GM13977 (cell line): ENCODE data around the gene DCTN4.
"Not testable (repeated sequence)": the region's sequence is repeated elsewhere in the genome, so short reads cannot be mapped to it uniquely, and the experiment has no call there.

Experiments used
- DNase-seq: peaks from one replicate; pipeline ENCODE4 v3.0.0; 2012; ENCODE audit warnings: low spot score
- in situ Hi-C: fragments of 300-500 bp; cut with MboI; formaldehyde crosslinking; loops from one replicate; pipeline ENCODE4 v1.12.0; 2022; ENCODE audit warnings: low sequenced_read_pairs, low pct_unique_long_range_greater_than_20kb, mixed read lengths, inconsistent platforms; ENCODE audit not compliant: unreplicated experiment
- TF ChIP-seq, protein P1 (sequence below): IDR thresholded peaks from 2 replicates; pipeline ENCODE4 v1.5.1; 2012; ENCODE audit warnings: mild to moderate bottlenecking, control low read depth; ENCODE audit not compliant: insufficient read depth; ENCODE audit errors: extremely low read depth, missing control alignments

The DCTN4 gene

DNA sequence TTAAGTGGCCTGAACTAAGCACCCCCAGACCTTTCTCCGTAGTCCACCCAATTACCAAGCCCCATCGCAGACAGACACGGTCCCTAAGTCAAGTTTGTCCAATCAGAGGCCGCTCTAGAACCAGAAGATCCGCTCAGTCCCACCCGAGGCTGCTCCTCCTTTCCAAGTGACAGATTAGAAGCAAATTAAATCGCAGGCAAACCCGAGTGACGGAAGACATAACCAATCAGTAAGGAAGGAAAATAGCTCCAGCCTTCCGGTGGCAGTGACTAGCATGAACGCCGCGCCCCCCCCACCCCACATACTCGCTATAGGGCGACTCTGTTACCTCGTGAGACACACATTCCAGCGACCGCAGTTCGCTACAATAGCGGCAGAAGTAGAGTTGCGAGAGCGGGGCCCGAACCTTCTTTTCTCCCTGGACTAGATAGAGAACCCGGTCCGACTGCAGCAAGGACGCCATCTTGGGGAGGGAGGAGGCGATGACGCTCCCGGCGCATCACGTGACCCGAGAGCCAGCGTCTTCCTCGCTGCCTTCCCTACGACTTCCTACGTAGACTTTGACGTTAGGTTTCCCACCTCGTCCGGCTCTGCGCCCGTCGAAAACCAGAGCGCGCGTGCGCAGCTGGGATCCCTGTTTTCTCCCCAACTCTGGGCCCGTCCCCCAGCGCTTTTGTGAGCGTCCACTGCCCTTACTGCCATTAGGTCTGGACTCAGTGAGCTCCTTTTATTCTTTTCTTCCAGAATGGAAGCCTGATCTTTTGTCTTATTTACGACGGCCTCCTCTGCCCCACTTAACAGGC is at the start of gene DCTN4:
Gene DCTN4 (minus strand): TSS at position 487 of the 803 bp plus-strand sequence. CDS start 24 bp downstream, at position 463.
- TF ChIP-seq, protein P1, sequence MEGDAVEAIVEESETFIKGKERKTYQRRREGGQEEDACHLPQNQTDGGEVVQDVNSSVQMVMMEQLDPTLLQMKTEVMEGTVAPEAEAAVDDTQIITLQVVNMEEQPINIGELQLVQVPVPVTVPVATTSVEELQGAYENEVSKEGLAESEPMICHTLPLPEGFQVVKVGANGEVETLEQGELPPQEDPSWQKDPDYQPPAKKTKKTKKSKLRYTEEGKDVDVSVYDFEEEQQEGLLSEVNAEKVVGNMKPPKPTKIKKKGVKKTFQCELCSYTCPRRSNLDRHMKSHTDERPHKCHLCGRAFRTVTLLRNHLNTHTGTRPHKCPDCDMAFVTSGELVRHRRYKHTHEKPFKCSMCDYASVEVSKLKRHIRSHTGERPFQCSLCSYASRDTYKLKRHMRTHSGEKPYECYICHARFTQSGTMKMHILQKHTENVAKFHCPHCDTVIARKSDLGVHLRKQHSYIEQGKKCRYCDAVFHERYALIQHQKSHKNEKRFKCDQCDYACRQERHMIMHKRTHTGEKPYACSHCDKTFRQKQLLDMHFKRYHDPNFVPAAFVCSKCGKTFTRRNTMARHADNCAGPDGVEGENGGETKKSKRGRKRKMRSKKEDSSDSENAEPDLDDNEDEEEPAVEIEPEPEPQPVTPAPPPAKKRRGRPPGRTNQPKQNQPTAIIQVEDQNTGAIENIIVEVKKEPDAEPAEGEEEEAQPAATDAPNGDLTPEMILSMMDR = no peak
- peak; percentile 87 for DNase-seq
- in situ Hi-C loops = no loop called here

DNA sequence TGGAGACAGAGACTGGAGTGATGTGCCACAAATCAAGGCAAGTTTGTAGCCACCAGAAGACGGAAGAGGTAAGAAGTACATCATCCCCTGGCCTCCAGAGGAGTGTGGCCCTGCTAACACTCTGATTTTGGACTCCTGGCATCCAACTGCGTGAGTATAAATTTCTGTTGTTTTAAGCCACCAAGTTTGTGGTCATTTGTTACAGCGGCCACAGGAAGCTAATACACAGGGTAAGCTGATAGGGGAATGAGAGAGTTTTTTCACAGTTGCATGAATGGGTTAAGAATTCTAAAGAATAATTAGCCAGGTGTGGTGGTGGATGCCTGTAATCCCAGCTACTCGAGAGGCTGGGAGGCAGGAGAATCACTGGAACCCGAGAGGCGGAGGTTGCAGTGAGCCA is 45.6 kb upstream of the DCTN4 start:
- TF ChIP-seq, protein P1 = no peak
- no peak for DNase-seq
- in situ Hi-C loops = loop anchor here (25.0 kb wide), 1 partner anchor 242 kb away; no protein-coding TSS in a partner anchor

DNA sequence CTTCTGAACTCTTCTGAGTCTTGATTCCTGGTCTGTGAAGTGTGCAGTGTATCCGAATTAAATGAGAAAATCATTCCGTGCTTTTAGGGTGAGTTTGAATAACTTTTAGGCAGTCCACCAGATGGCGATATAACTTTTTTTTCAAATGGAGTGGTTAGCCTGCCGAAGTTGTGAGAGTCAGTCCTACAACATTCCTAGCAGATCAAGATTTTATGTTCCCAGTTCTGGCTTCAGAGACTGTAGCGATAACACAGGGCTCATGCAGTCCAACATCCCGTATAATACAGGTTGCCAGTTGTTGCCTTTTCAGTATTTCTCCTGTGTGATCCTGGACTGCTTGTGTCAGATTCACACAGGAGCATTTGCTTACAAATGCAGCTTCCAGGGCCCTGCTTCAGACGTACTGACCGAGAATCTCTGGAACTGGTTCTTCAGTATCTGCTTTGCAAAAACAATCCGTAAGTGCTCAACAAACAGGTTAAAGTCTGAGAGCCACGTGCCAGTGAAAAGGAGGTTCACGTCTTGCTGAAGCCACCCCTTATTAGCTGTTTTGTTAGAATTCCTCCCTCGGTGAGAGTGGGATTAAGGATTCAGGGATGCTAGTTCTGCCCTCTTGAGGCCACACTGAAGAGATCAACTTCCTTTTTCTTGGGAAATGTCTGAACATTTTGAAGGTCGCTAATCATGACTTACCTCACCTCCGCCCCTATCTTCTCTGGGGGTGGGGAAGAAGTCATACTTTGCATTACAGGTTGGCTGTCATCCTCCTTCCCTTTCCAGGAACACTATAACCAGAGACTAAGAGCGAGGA is 42.5 kb upstream of the DCTN4 start:
- in situ Hi-C loops = loop anchor here (25.0 kb wide), 1 partner anchor 239 kb away; no protein-coding TSS in a partner anchor

DNA sequence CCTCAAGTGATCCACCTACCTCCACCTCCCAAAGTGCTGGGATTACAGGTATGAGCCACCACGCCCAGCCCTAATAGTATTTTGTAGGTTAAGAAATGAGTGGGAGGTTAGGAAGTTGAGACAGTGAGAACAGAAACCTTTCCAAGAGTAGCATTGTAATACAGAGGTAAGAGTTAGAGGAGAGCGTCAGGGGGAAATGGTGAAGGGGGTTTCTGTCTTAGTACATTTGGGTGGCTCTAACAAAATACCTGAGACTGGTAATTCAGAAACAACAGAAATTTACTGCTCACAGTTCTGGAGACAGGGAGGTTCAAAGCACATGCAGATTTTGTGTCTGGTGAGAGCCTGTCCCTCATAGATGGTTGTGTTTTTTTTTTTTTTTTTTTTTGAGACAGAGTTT is 38.6 kb upstream of the DCTN4 start:
- in situ Hi-C loops = no loop called here
- TF ChIP-seq, protein P1 = no peak
- no peak for DNase-seq

More for the DNA sequence above, 42.5 kb upstream of the DCTN4 start:
- TF ChIP-seq, protein P1 = peak; percentile 51
- DNase-seq = peak; percentile 42

DNA sequence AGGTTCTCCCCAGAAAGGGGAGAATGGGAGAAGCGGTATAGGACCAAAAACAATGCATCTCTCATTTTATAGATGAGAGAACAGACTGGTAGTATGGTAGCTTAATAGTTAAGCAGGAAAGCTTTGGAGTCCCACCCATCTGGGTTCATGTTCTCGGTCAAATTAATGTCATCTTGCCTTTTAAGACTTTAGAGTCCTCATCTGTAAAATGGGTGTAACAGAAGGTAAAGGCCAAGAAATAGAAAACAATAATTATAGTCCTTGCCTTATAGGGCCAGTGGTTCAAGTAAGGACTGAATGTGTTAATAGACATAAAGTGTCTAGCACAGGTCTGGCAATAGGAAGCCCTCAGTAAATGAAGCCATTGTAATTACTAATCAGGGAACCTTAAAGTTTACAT is 36.1 kb upstream of the DCTN4 start:
- no peak for DNase-seq
- TF ChIP-seq, protein P1 = no peak
- in situ Hi-C loops = no loop called here

DNA sequence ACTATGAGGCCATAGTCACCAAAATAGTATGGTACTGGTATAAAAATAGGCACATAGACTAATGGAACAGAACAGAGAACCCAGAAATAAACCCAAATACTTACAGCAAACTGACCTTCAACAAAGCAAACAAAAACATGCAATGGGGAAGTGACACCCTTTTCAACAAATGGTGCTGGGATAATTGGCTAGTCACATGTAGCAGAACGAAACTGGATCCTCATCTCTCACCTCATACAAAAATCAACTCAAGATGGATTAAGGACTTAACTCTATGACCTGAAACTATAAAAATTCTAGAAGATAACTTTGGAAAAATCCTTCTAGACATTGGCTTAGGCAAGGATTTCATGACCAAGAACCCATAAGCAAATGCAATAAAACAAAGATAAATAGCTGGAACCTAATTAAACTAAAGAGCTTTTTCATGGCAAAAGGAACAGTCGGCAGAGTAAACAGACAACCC is 34.6 kb upstream of the DCTN4 start:
- not testable (repeated sequence) for DNase-seq

More for the DNA sequence above, 34.6 kb upstream of the DCTN4 start:
- in situ Hi-C loops = not testable (repeated sequence)
